GM12801 (cell line): ENCODE measurements around the gene PKP2.

Experiments
- TF ChIP-seq, protein P1 (sequence below): IDR thresholded peaks from one replicate; pipeline ENCODE4 v1.5.1; 2011; ENCODE audit warnings: control low read depth; ENCODE audit not compliant: insufficient read length; ENCODE audit errors: extremely low read depth

PKP2 gene

DNA sequence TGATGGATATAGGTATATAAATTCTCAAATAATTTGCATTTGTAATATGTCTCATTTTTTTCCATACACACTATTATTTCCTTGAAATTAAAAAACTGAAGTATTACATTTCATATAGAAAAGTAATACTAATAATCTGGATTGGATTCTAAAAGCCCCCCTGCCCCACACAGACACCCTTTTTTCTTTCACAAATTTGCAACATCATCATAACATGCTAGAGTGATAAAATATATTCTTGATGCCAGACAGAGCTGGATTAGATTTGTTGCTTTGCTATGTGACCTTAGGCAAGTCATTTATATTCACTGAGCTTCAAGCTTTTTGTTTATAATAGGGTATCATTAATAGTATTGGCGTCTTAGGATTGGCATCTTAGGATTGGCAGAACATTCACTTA, 6.7 kb upstream of the PKP2 start:
- TF ChIP-seq, protein P1, sequence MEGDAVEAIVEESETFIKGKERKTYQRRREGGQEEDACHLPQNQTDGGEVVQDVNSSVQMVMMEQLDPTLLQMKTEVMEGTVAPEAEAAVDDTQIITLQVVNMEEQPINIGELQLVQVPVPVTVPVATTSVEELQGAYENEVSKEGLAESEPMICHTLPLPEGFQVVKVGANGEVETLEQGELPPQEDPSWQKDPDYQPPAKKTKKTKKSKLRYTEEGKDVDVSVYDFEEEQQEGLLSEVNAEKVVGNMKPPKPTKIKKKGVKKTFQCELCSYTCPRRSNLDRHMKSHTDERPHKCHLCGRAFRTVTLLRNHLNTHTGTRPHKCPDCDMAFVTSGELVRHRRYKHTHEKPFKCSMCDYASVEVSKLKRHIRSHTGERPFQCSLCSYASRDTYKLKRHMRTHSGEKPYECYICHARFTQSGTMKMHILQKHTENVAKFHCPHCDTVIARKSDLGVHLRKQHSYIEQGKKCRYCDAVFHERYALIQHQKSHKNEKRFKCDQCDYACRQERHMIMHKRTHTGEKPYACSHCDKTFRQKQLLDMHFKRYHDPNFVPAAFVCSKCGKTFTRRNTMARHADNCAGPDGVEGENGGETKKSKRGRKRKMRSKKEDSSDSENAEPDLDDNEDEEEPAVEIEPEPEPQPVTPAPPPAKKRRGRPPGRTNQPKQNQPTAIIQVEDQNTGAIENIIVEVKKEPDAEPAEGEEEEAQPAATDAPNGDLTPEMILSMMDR, result no peak

DNA sequence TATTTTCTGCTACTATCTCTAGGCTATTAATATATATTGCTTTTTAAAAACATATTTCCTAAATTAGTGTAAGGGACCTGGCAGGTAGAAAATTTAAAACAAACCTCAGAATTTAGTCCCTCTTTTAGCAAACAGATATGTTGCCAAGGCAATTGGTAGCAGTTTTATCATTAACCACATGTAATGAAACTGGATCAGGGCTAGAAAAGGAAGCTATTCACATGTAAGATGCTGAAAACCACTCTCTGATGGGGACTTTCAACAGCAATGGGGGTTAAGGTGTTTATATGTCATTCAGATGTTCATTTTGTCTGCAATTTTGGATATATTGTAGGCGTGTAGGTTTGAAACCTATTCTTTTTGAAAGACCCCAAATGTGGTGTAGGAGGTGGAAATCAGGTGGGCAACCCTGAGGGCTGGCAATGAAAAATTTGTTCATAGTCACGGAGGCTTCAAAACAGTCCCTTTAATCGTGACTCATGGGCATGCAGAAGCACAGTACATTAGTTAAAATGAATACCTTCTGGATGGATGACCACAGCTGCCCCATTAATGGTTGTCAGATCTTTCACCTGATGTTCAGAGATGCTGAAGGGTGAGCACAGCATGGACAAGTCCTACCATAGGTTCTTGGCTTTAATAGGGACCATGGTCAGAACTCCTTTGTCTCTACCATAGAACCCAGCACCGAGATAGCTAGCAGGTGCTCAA, 5.9 kb upstream of the PKP2 start:
- TF ChIP-seq, protein P1, result no peak

DNA sequence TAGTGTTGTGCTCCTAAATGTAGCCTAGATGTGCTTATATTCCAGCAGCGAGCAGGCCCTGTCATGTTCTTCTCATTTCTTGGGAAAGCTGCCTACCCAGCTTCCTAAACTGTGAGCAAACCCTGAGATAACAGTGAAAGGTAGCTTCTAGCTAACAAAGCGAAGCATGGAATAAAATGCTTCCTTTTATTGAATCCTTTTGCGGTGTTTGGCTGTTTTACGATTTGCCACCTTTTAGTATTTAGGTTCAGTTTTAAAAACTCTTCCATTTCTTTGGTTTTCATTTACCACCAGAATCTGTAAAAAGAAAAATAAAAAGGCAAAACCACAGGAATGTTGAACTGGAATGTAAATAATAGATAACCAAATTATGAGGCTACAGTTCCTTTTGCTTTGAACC, 5.0 kb upstream of the PKP2 start:
- TF ChIP-seq, protein P1, result no peak

DNA sequence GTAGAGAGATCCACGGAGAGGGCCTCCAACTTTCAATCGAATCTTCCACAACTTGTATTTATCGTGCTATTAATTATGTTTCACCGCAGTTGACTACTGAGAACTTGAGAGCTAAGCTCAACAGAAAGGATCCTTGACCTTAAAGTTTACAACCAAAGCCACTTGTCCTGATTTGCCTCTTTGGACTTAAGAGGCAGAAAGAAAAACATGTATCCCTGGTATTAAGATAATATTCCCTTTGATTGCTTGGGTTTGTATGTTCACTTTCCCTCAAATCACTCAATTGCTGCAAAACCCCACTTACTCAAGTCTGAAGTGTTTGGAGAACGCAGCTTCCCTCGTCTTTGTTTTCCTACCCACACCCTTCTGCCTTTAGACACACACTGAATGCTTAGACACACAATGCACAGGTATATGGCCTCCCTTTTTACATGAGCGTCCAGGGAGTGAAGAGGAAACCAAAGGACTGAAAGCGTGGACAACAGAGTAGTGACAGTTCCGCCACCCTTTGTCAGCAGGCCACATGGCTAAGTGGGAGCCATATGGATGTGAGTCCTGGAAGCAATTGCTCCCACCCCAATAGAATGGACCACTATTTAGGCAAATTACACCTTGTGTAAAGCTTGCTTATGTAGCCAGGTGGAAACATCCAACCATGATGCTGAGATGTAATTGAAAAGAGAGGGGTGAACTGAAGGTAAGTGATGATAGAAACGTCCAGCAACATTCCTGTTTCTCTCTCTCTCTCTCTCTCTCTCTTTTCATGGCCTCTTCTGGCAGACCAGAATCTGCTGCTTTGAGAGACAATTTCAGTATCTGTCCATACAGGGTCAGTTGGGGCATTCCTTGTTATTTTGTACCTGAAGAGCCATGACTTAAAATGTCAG, 1.4 kb upstream of the PKP2 start:
- TF ChIP-seq, protein P1, result no peak

DNA sequence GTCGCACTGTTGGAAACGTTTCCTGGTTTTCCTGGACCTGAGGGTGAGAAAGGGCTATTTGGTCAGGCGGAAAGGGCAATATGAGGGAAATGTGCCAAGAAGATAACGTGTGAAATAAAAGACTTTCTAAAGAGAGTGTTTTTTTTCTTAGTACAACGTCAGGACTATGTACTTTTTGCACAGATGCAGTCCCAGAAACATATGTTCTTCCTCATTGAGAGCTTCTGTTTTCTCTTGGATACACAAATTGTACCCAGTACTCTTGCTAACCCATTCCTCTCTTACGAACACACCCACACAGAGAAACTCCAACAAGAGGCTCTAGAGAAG, 669 bp upstream of the PKP2 start:
- TF ChIP-seq, protein P1, result no peak

GRCh38 chr12:32895688-32896431, 717 bp downstream of the PKP2 start:
- TF ChIP-seq, protein P1, result no peak

DNA sequence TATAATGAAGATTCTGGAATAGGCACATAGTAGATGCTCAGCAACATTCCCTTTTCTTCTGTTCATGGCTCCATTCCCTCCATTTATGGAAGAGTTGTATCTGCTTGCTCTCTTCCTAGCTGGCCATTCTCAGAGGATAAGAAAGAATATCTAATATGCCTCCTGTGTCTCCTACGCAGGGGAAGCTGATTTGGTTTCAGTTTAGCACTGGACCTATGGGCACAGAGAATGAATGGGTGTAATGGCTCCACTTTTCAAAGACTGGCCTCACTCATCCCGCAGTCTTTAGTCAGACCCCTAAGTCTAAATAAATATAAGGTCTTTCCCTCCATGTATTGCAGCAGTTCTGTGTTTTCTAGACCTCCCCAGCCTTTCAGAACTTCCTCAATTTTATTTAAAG, 2.0 kb downstream of the PKP2 start:
- TF ChIP-seq, protein P1, result no peak
